GM21367 (cell line): ENCODE measurements around the gene SLC22A3.

Experiments used
- ATAC-seq: cut with Tn5 transposase; IDR thresholded peaks from one replicate; pipeline ENCODE4 v1.9.1; 2021; ENCODE audit not compliant: unreplicated experiment

The SLC22A3 gene

GRCh38 chr6:160408528-160408927 is 60.4 kb downstream of the SLC22A3 start:
- no peak for ATAC-seq

GRCh38 chr6:160412993-160413392 is 64.8 kb downstream of the SLC22A3 start:
- ATAC-seq: no peak

GRCh38 chr6:160417146-160417545 is 69.0 kb downstream of the SLC22A3 start:
- ATAC-seq: no peak

- ATAC-seq: no peak
Measured at GRCh38 chr6:160417550-160417949, 69.4 kb downstream of the SLC22A3 start.

- no peak for ATAC-seq
Measured at GRCh38 chr6:160418370-160418769, 70.2 kb downstream of the SLC22A3 start.

GRCh38 chr6:160419488-160419887 is 71.3 kb downstream of the SLC22A3 start:
- no peak for ATAC-seq

GRCh38 chr6:160420253-160420968 is 72.2 kb downstream of the SLC22A3 start:
- ATAC-seq: no peak

GRCh38 chr6:160420969-160421556 is 72.9 kb downstream of the SLC22A3 start:
- no peak for ATAC-seq

GRCh38 chr6:160421854-160422253 is 73.7 kb downstream of the SLC22A3 start:
- ATAC-seq: no peak

GRCh38 chr6:160424256-160424655 is 76.1 kb downstream of the SLC22A3 start:
- ATAC-seq: no peak

GRCh38 chr6:160426136-160426535 is 78.0 kb downstream of the SLC22A3 start:
- ATAC-seq: no peak

- ATAC-seq: no peak
Measured at GRCh38 chr6:160427312-160428068, 79.3 kb downstream of the SLC22A3 start.

- ATAC-seq: no peak
Measured at GRCh38 chr6:160428069-160428430, 79.9 kb downstream of the SLC22A3 start.

- no peak for ATAC-seq
Measured at GRCh38 chr6:160428818-160429619, 80.8 kb downstream of the SLC22A3 start.

GRCh38 chr6:160429620-160429895 is 81.4 kb downstream of the SLC22A3 start:
- no peak for ATAC-seq

- no peak for ATAC-seq
Measured at GRCh38 chr6:160430203-160430602, 82.0 kb downstream of the SLC22A3 start.

- ATAC-seq: no peak
Measured at GRCh38 chr6:160430751-160431150, 82.6 kb downstream of the SLC22A3 start.

GRCh38 chr6:160431226-160431625 is 83.0 kb downstream of the SLC22A3 start:
- no peak for ATAC-seq

GRCh38 chr6:160431791-160432404 is 83.7 kb downstream of the SLC22A3 start:
- ATAC-seq: no peak

GRCh38 chr6:160435935-160436334 is 87.8 kb downstream of the SLC22A3 start:
- no peak for ATAC-seq

- no peak for ATAC-seq
Measured at GRCh38 chr6:160437154-160437553, 89.0 kb downstream of the SLC22A3 start.
